Prostate gland (tissue), 2 donors: Measurements from ENCODE around the gene TAS2R39.

Experiments used
- CTCF ChIP-seq, 4 experiments: fragments of 200-600 bp in 2 of 4; fragments of 450-650 bp in 2 of 4; sonication (generic) in 2 of 4; IDR thresholded peaks; 1 replicate in 3 of 4; 2 replicates in 1 of 4; pipeline ENCODE4 v1.5.1; 2016 to 2019; ENCODE audit warnings: antibody characterized with exemption in 4 of 4, mild to moderate bottlenecking in 2 of 4, moderate library complexity in 2 of 4
- POLR2A ChIP-seq: fragments of 450-650 bp; IDR thresholded peaks from one replicate; pipeline ENCODE4 v1.6.1; 2016; ENCODE audit warnings: antibody characterized with exemption, mild to moderate bottlenecking

- TF ChIP-seq POLR2A (no peak), CTCF (IDR thresholded peaks at IDR 0.05) (no peak)
Measured at GRCh38 chr7:143221286-143221685, 38.1 kb downstream of the TAS2R39 start.
